Posterior vena cava (tissue), 2 donors: ENCODE results near the gene BHLHE23. TPM values are rescaled to one million over a fixed set of nuclear protein-coding genes. Genes with fewer than 3 reads are reported as not detected.
"Not testable (repeated sequence)": the region's sequence is repeated elsewhere in the genome, so short reads cannot be mapped to it uniquely, and the experiment has no call there.

Source experiments
- DNase-seq: peaks from one replicate; pipeline ENCODE4 v3.0.0-alpha.2; 2020; ENCODE audit warnings: low spot score
- intact Hi-C, 2 donors: fragments of 100-400 bp; cut with DNase I; formaldehyde crosslinking; loops; one replicate each; pipeline versions ENCODE4 v1.14.1 to v1.14.2; 2022 to 2023
- total RNA-seq, 2 donors: library from RNA; stranded (reverse); fragmentation: NEBNext Ultra II Directional; extraction: Animal tissue kit (Norgen Biotek cat#: 25700); gene quantifications; one replicate each; pipeline ENCODE4 v1.2.1, GENCODE V29; 2021
- donor health status: DM: yes; HTN: yes; CAD: no.
- donor health status: DM: yes; HTN: yes; CAD: no.

Gene BHLHE23
- total RNA-seq, 2 donors from 2014 or later = not detected

DNA sequence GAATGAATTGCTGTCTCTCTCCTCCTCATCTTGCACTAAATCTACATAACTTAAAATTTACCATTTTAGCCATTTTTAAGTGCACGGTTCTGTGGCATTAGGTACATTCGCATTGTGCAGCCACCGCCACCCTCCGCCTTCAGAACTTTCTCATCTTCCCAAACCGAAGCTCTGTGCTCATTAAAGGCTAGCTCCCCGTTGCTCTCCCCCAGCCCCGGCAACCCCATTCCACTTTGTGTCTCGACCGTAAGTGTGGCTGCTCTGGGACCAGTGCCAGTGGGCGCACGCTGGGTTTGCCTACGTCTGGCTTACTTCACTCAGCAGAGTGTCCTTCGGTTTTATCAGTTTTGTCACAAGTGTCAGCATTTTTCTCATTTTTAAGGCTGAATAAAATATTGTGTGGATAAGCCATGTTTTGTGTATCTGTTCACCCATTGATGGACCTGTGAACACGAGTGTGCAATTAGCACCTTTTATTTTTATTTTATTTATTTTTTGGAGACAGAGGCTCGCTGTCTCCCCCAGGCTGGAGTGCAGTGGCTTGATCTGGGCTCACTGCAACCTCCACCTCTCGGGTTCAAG, 37.5 kb downstream of the BHLHE23 start:
- no peak for DNase-seq
- intact Hi-C loops = no loop called here

DNA sequence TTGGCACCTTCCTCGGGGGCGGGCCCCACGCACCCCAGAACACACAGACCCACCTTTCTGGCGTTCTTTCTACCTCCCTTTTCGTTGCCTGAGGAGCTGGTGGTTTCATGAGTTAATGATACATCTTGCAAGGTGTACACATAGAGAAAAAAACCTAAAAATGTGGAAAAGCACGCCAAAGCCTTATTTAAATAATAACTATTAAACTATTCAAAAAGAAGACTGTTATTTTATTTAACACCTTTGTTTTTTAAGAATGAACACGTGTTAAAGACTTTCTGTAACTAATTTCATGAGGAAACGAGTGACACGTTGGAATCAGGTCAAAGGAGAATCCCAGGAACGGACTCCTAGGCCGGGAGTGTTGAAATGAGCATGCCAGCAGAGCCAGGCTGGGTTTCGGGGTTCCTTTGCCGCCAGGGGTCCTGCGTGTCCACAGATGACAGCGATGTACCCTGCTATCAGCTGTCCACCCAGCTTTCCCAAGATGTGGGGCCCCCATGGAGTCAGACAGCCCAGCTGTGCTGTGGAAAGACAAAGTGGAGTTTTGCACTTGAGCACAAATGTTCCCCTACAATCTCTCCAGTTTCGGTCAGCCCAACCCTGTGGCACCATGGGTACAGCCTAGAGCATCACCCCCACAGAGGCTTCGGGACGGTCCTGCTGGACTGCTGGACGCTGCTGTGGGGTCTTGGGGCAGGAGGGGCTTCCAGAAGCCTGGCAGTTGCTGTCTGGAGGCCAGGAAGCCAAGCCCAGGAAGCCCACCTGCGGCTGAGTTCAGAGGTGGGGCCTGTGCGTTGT, 38.2 kb downstream of the BHLHE23 start:
- no peak for DNase-seq
- intact Hi-C loops = no loop called here

- DNase-seq = no peak
- intact Hi-C loops = no loop called here
These were observed 39.0 kb downstream of the BHLHE23 start for GRCh38 chr20:62967628-62968351.

GRCh38 chr20:62967149-62967501, 39.6 kb downstream of the BHLHE23 start:
- intact Hi-C loops = no loop called here

DNA sequence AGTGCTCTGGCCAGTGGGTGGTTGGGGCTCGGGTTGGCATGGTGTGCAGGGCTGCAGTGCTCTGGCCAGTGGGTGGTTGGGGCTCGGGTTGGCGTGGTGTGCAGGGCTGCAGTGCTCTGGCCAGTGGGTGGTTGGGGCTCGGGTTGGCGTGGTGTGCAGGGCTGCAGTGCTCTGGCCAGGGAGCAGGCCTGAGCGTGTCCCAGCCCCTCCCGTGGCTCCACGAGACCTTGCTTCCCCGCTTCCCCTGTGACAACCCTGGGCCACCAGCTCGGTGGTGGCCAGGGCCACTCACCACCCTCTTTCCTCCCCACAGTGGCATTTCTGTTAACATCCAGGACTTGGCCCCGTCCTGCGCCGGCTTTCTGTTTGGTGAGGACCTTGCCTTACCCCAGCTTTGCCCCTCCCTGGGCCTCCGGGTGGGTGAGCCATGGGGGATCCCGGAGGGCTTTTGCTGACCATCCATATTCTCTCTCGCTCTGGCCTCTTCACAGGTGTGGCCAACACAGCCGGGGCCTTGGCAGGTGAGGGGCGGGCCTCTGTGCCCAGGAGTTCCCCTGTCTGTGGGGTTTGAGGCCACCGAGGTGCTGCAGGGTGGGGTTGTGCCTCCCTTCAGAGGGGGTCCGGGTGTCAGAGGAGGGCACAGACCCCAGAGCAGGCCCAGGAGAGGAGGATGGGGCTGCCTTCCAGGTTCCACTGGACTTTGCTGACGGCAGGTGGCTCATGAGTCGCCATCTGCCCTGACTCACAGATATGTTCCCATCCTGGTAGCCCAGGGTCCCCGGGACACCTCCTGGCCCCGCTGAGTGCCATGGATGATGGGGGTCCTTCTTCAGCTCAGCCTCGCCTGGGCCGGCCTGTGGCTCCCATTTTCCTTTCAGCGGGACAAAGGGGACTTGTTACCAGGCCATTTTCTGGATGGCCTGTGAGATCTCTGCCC, 40.3 kb downstream of the BHLHE23 start:
- intact Hi-C loops = no loop called here
- no peak for DNase-seq

More at GRCh38 chr20:62967149-62967501, 39.6 kb downstream of the BHLHE23 start:
- no peak for DNase-seq

DNA sequence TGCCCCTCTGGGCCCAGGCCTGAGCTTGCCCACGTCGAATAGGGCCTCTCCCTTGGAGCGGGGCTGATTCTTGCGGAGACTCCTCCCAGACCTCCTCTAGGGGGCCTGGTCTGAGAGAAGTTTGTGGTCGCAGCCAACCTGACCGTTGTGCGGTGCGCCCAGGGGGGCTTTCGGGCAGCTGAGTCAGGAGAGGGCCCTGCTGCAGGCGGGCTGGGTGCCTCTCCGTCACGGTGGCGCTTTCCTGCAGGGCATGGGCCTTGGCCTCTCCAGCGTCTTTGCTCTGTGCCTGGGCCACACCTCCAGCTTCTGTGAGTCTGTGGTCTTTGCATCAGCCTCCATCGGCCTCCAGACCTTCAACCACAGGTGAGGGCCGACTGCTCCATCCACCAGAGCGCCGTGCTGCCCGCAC, 41.4 kb downstream of the BHLHE23 start:
- intact Hi-C loops = no loop called here

GRCh38 chr20:62964700-62965099, 42.1 kb downstream of the BHLHE23 start:
- intact Hi-C loops = no loop called here

More for the DNA sequence above, 41.4 kb downstream of the BHLHE23 start:
- no peak for DNase-seq

DNA sequence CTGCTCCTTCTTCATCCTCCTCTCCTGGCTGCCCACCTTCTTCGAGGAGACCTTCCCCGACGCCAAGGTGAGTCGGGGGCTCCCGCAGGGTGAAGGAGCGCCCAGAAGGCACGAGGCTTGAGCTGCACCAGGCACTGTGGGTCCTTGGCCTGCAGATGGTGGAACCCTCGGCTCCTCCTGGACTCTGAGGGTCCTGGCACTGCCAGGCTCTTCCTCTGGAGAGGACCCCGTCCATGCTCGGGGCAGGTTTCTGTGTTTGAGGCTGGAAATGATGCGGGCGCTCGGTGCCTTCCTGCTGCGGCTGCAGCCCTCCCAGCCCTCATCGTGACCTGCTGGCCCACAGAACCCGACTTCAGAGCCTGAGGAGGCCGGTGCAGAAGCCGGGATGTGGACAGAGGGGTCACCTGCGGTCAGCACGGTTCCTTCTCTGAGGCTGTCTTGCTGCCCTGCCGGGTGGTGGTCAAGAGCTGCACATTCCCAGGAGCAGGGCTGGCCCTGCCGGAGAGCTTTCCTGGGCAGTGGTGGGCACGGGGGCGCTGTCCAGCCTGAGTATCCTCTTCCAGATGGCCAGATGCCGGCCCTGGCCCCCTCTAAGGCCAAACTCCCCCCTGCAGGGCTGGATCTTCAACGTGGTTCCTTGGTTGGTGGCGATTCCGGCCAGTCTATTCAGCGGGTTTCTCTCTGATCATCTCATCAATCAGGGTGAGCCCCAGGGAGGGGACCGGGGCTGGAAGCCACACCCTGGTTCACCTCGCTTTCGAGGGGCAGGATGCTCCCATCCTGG, 43.0 kb downstream of the BHLHE23 start:
- intact Hi-C loops = loop anchor here in 1 of 2 donors (2.0 kb wide), 1 partner anchor 333 kb away; no protein-coding TSS in a partner anchor
- no peak for DNase-seq

More at GRCh38 chr20:62964700-62965099, 42.1 kb downstream of the BHLHE23 start:
- DNase-seq = no peak

DNA sequence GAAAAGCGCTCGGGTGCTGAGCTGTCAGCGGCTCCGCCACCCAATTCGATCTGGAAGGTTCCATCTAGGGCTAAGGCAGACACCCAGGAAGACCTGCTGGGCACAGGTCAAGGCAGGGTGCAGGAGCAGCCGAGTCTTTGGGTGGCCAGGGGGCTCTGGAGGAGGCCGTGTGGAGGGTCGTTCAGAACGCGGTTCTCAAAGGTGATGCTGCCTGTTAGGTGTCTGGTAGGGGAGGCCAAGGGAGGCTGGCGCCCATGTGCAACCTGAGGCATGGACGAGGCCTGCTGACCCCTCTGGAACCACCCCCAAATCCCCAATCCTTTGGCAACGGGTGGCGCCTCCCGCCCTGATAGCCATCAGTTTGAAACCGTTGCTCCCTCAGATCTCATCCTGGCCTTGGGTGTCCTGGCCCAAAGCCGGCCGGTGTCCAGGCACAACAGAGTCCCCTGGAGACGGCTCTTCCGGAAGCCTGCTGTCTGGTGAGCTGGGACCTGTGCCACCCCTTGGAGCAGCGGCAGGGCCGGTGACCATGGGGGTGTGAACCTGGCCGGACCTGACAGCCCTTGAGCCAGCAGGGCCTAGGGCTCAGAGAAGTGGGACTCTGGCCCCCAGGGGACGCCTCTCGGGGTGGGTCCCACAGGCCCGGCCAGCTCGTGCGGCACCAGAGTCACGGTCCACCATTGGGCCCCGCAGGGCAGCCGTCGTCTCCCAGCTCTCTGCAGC, 43.7 kb downstream of the BHLHE23 start:
- DNase-seq = no peak
- intact Hi-C loops = loop anchor here in 1 of 2 donors (2.0 kb wide), 1 partner anchor 334 kb away; no protein-coding TSS in a partner anchor

DNA sequence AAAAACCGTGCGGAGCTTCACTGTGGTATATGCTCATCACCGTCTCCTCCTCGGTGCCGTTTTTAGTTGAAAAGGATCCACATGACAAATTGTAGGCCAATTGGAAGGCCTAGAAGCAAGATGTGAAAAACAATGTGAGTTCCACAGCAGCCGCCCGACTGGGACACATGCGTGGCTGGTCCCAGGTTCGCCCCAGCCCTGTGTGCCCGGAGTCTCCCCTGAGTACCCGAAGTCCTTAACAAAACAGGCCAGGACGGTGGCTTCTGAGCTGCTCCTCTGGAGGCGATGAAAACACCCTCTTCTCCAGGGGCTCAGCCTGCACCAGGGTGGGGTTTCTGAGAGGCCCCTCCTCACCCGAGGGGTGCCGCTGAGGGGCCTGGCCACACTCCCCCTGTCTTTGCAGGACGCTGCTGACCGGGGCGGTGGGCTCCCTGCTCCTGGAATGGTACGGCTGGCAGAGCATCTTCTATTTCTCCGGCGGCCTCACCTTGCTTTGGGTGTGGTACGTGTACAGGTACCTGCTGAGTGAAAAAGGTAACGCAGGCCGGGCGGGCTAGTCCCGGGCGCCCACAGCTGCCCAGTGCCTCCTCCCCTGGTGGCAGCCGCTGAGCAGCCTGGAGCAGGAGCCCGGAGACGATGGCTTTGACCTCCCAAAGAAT, 44.4 kb downstream of the BHLHE23 start:
- no peak for DNase-seq
- intact Hi-C loops = loop anchor here in 1 of 2 donors (2.0 kb wide), 1 partner anchor 334 kb away; no protein-coding TSS in a partner anchor

DNA sequence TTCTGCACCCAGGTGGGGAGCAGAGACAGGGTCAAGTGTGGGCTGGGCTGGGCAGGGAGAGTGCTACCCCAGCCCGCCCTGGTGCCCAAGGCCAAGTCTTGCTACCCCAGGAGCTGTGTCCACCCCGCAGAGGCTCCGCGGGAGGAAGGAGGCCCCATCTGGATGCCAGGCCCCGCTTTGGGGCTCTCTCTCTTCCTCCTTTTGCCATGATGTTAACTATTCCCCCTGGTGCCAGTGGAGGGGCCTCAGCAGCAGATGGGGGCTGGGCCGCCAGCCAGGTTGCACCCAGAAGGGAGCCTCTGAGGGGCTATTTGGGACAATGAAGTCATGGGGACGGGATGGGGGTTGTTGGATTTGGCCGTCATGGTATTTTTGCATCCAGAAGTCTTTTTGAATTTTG, 45.0 kb downstream of the BHLHE23 start:
- DNase-seq = no peak
- intact Hi-C loops = loop anchor here in 1 of 2 donors (2.0 kb wide), 1 partner anchor 335 kb away; no protein-coding TSS in a partner anchor

DNA sequence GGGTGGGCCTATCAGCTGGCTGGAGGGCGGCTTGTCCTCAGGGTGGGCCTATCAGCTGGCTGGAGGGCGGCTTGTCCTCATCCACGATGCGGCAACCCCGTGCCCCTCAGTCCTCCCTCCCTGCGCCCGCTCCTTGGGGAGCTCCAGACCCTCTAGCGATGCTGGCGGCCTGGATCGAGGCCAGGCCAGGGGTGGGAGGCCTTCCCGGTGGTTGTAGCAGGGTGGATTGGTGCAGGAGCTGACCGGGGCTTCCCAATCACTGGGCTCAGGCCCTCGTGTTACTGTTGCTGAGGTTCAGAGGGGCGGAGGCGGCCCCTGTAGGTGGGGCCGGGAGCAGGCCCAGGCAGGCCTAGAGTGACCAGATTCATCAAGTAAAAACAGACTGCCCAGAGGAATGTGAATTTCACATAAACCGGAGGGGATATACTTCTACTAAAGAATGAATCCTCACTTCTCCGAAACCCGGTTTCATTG, 45.4 kb downstream of the BHLHE23 start:
- DNase-seq = no peak
- intact Hi-C loops = no loop called here

DNA sequence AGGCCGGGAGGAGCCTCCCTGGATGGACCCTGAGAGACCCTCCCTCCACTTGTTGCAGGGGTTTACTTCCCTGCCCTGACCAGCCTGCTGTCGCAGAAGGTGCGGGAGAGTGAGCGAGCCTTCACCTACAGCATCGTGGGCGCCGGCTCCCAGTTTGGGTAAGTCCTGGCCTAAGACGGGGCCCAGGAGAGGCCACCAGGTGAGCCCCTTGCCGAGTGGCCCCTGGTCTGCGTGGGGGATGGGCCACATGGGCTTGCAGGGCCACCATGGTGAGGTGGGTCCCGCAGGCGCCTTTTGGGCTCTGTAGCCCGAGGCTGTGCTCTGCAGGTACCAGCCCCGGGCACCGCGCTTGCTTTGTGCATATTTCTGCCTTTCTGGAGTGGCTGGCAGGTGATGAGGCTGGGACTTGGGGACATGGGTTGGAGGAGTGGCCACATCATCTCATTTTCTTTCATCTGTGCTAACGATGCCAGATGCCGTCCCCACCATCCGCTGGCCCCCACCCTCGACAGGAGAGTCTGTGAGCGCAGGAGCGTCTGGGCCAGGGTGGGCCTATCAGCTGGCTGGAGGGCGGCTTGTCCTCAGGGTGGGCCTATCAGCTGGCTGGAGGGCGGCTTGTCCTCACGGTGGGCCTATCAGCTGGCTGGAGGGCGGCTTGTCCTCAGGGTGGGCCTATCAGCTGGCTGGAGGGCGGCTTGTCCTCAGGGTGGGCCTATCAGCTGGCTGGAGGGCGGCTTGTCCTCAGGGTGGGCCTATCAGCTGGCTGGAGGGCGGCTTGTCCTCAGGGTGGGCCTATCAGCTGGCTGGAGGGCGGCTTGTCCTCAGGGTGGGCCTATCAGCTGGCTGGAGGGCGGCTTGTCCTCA, 46.1 kb downstream of the BHLHE23 start:
- intact Hi-C loops, DNase-seq: not testable (repeated sequence)

DNA sequence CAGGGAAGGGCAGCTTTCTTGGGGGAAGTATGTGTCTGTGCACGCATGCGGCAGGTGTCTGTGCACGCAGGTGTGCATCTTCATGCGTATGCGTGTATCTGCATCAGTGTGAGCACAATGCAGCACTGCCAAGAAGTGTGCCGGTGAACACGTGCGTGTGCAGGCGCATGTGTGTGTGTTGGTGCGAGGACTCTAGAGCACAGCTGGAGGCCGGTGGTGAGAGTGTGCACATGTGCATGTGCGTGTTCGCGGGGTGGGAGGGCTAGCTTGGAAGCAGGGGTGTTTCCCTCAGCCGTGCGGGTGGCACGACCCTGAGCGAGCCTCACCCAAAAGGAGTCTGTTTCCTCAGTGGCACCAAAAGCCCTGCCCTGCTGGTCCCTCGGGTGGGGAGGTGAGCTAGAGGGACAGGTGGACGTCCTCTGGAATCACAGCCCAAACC, 46.7 kb downstream of the BHLHE23 start:
- intact Hi-C loops = no loop called here

GRCh38 chr20:62959101-62959971, 47.4 kb downstream of the BHLHE23 start:
- intact Hi-C loops = no loop called here
- peak; percentile 73 for DNase-seq

More for the DNA sequence above, 46.7 kb downstream of the BHLHE23 start:
- DNase-seq = no peak
